Activated naive CD4-positive, alpha-beta T cell treated with anti-CD3 and anti-CD28 coated beads, Interleukin-2, amount 50 U/mL, for 72 hours (primary cell): ENCODE data around the gene LNX2. TPM values are rescaled to one million over a fixed set of nuclear protein-coding genes. Genes with fewer than 3 reads are reported as not detected.

Source experiments
- ATAC-seq, 2 donors: fragments of 150-1000 bp; cut with Tn5 transposase; 2 replicates each; pipeline ENCODE4 v1.10.0; 2021; ENCODE audit warnings: mild to moderate bottlenecking in 2 of 2, moderate library complexity in 2 of 2
- DNase-seq, 2 donors: peaks; one replicate each; pipeline ENCODE4 v3.0.0; 2021 to 2022; ENCODE audit warnings: low spot score in 2 of 2
- H3K27ac Mint-ChIP-seq, 2 donors: one replicate each; pipeline ENCODE4 v1.8.0; 2022; ENCODE audit warnings: mild to moderate bottlenecking in 2 of 2, mixed read lengths in 2 of 2
- H3K36me3 Mint-ChIP-seq, 2 donors: one replicate each; pipeline ENCODE4 v1.8.0; 2022; ENCODE audit warnings: mixed read lengths in 2 of 2
- H3K9me3 Mint-ChIP-seq, 2 donors: one replicate each; pipeline ENCODE4 v1.8.0; 2022; ENCODE audit warnings: mixed read lengths in 2 of 2
- total RNA-seq, 2 donors: library from RNA; stranded (reverse); gene quantifications; one replicate each; pipeline ENCODE4 v1.2.3, GENCODE V29; 2022

LNX2 gene
- total RNA-seq, 2 donors from 2014 or later = 4.9 to 7.7 TPM

- no peak for ATAC-seq
- Mint-ChIP-seq H3K36me3 (peaks cover 0 to 6% of the 10 kb centered on the region in 2 donors), H3K9me3 (no peaks in the 10 kb centered on the region), H3K27ac (peak overlapping the region in 1 of 2 donors; percentile 3)
- no peak for DNase-seq
These were observed 60.6 kb downstream of the LNX2 start for GRCh38 chr13:27559719-27560118.

- no peak overlapping the region for H3K27ac Mint-ChIP-seq
- no peak for ATAC-seq
- DNase-seq = no peak
- H3K9me3 Mint-ChIP-seq = no peaks in the 10 kb centered on the region
- H3K36me3 Mint-ChIP-seq = peaks cover 0 to 6% of the 10 kb centered on the region in 2 donors
These were observed 64.2 kb downstream of the LNX2 start for GRCh38 chr13:27556109-27556508.

- H3K36me3 Mint-ChIP-seq = peaks cover 0 to 2% of the 10 kb centered on the region in 2 donors
- DNase-seq (no peak), ATAC-seq (no peak)
- H3K9me3 Mint-ChIP-seq = no peaks in the 10 kb centered on the region
- no peak overlapping the region for H3K27ac Mint-ChIP-seq
These were observed 68.8 kb downstream of the LNX2 start for GRCh38 chr13:27551562-27551961.

GRCh38 chr13:27549406-27549981, 70.8 kb downstream of the LNX2 start:
- Mint-ChIP-seq H3K9me3 (no peaks in the 10 kb centered on the region), H3K27ac (no peak overlapping the region), H3K36me3 (no peaks in the 10 kb centered on the region)
- ATAC-seq (no peak), DNase-seq (no peak)

- H3K9me3 Mint-ChIP-seq = no peaks in the 10 kb centered on the region
- ATAC-seq (no peak), DNase-seq (no peak)
- H3K36me3 Mint-ChIP-seq = no peaks in the 10 kb centered on the region
- H3K27ac Mint-ChIP-seq = no peak overlapping the region
These were observed 78.1 kb downstream of the LNX2 start for GRCh38 chr13:27542220-27542619.

GRCh38 chr13:27541386-27541785, 78.9 kb downstream of the LNX2 start:
- no peaks in the 10 kb centered on the region for H3K36me3 Mint-ChIP-seq
- ATAC-seq (no peak), DNase-seq (no peak)
- no peaks in the 10 kb centered on the region for H3K9me3 Mint-ChIP-seq
- H3K27ac Mint-ChIP-seq = no peak overlapping the region

GRCh38 chr13:27536361-27537101, 83.8 kb downstream of the LNX2 start:
- H3K27ac Mint-ChIP-seq = no peak overlapping the region
- no peaks in the 10 kb centered on the region for H3K36me3 Mint-ChIP-seq
- DNase-seq = no peak
- no peak for ATAC-seq
- H3K9me3 Mint-ChIP-seq = no peaks in the 10 kb centered on the region

GRCh38 chr13:27535546-27535945, 84.8 kb downstream of the LNX2 start:
- no peaks in the 10 kb centered on the region for H3K36me3 Mint-ChIP-seq
- H3K9me3 Mint-ChIP-seq = no peaks in the 10 kb centered on the region
- no peak for ATAC-seq
- DNase-seq = no peak
- no peak overlapping the region for H3K27ac Mint-ChIP-seq

- Mint-ChIP-seq H3K27ac (no peak overlapping the region), H3K9me3 (no peaks in the 10 kb centered on the region), H3K36me3 (no peaks in the 10 kb centered on the region)
- no peak for DNase-seq
- ATAC-seq = no peak
These were observed 85.3 kb downstream of the LNX2 start for GRCh38 chr13:27534981-27535380.

- DNase-seq = no peak
These were observed 86.0 kb downstream of the LNX2 start for GRCh38 chr13:27534108-27534980.

GRCh38 chr13:27533155-27533643, 87.1 kb downstream of the LNX2 start:
- peak; percentile 63 to 87 for ATAC-seq
- H3K36me3 Mint-ChIP-seq = peaks cover 3 to 6% of the 10 kb centered on the region in 2 donors
- DNase-seq = peak; percentile 62 to 72
- H3K9me3 Mint-ChIP-seq = peaks cover 0 to 3% of the 10 kb centered on the region in 2 donors
- H3K27ac Mint-ChIP-seq = no peak overlapping the region

More at GRCh38 chr13:27534108-27534980, 86.0 kb downstream of the LNX2 start:
- no peak overlapping the region for H3K27ac Mint-ChIP-seq
- ATAC-seq = peak in 1 of 2 donors; percentile 54
- no peaks in the 10 kb centered on the region for H3K36me3 Mint-ChIP-seq
- no peaks in the 10 kb centered on the region for H3K9me3 Mint-ChIP-seq

GRCh38 chr13:27528908-27529307, 91.4 kb downstream of the LNX2 start:
- H3K36me3 Mint-ChIP-seq = peaks cover 6 to 9% of the 10 kb centered on the region in 2 donors

GRCh38 chr13:27526516-27526915, 93.8 kb downstream of the LNX2 start:
- Mint-ChIP-seq H3K27ac (no peak overlapping the region), H3K9me3 (peaks cover 0 to 9% of the 10 kb centered on the region in 2 donors), H3K36me3 (peaks cover 6 to 9% of the 10 kb centered on the region in 2 donors)
- DNase-seq = no peak
- no peak for ATAC-seq

More at GRCh38 chr13:27528908-27529307, 91.4 kb downstream of the LNX2 start:
- H3K27ac Mint-ChIP-seq = no peak overlapping the region
- DNase-seq (no peak), ATAC-seq (no peak)
- peaks cover 0 to 9% of the 10 kb centered on the region in 2 donors for H3K9me3 Mint-ChIP-seq

GRCh38 chr13:27524981-27525975, 95.1 kb downstream of the LNX2 start:
- Mint-ChIP-seq H3K27ac (peak overlapping the region in 1 of 2 donors; percentile 51), H3K36me3 (peaks cover 6 to 9% of the 10 kb centered on the region in 2 donors), H3K9me3 (peaks cover 0 to 9% of the 10 kb centered on the region in 2 donors)
- ATAC-seq (no peak), DNase-seq (no peak)

GRCh38 chr13:27523346-27524073, 96.8 kb downstream of the LNX2 start:
- peaks cover under 1 to 9% of the 10 kb centered on the region in 2 donors for H3K36me3 Mint-ChIP-seq
- ATAC-seq (no peak), DNase-seq (no peak)
- peak overlapping the region in 1 of 2 donors; percentile 34 for H3K27ac Mint-ChIP-seq
- H3K9me3 Mint-ChIP-seq = peaks cover 0 to 9% of the 10 kb centered on the region in 2 donors
